Esophagus squamous epithelium (tissue), 5 donors: ENCODE data around the gene ANXA5. TPM values are rescaled to one million over a fixed set of nuclear protein-coding genes. Genes with fewer than 3 reads are reported as not detected.

Experiments used
- DNase-seq: peaks from one replicate; lab custom pipeline; 2025; lab: John Stamatoyannopoulos, UW
- H3K27ac ChIP-seq, 4 donors: fragments of 200-600 bp; sonication (generic); one replicate each; pipeline ENCODE4 v1.5.1; 2016 to 2019; ENCODE audit warnings: mild to moderate bottlenecking in 1 of 4
- H3K27me3 ChIP-seq, 4 donors: fragments of 200-600 bp; sonication (generic); 1 replicate in 3 of 4; 2 replicates in 1 of 4; pipeline versions ENCODE4 v1.5.1 to v1.6.0; 2017 to 2021; ENCODE audit warnings: antibody characterized with exemption in 1 of 4
- H3K36me3 ChIP-seq, 3 donors: fragments of 200-600 bp; sonication (generic); one replicate each; pipeline ENCODE4 v1.5.1; 2016 to 2019
- H3K4me1 ChIP-seq, 3 donors: fragments of 200-600 bp; sonication (generic); one replicate each; pipeline ENCODE4 v1.5.1; 2017 to 2019
- H3K4me3 ChIP-seq, 4 donors: fragments of 200-600 bp; sonication (generic); 1 replicate in 3 of 4; 2 replicates in 1 of 4; pipeline ENCODE4 v1.5.1; 2016 to 2019; ENCODE audit warnings: mild to moderate bottlenecking in 2 of 4, moderate library complexity in 1 of 4
- H3K9me3 ChIP-seq, 3 donors: fragments of 200-600 bp; sonication (generic); one replicate each; pipeline ENCODE4 v1.5.1; 2016 to 2019
- CTCF ChIP-seq, 6 experiments: fragments of 450-650 bp in 4 of 6; fragments of 200-600 bp in 2 of 6; sonication (generic) in 2 of 6; IDR thresholded peaks; one replicate each; pipeline ENCODE4 v1.5.1; 2016 to 2019; ENCODE audit warnings: antibody characterized with exemption in 6 of 6, mild to moderate bottlenecking in 4 of 6, moderate library complexity in 4 of 6
- POLR2A ChIP-seq, 4 donors: fragments of 450-650 bp; IDR thresholded peaks; one replicate each; pipeline ENCODE4 v1.6.1; 2017; ENCODE audit warnings: antibody characterized with exemption in 4 of 4, mild to moderate bottlenecking in 4 of 4, moderate library complexity in 3 of 4
- WGBS, 2 donors: methylation state at CpG; one replicate each; pipeline ENCODE4 v1.1.5; 2018; 5-methylcytosine and 5-hydroxymethylcytosine counted together
- intact Hi-C: fragments of 100-400 bp; cut with DNase I; formaldehyde crosslinking; loops from one replicate; pipeline ENCODE4 v1.15.0; 2022
- total RNA-seq, 4 donors: library from RNA; depleted of rRNA; stranded (reverse); fragments of >200 nt; gene quantifications; one replicate each; pipeline ENCODE4 v1.1.0, GENCODE V29; 2016
- donor health status: DM: yes; HTN: yes; CAD: no.

ANXA5 gene
- total RNA-seq, 4 donors from 2014 or later = 50.4 to 153 (median 117) TPM

DNA sequence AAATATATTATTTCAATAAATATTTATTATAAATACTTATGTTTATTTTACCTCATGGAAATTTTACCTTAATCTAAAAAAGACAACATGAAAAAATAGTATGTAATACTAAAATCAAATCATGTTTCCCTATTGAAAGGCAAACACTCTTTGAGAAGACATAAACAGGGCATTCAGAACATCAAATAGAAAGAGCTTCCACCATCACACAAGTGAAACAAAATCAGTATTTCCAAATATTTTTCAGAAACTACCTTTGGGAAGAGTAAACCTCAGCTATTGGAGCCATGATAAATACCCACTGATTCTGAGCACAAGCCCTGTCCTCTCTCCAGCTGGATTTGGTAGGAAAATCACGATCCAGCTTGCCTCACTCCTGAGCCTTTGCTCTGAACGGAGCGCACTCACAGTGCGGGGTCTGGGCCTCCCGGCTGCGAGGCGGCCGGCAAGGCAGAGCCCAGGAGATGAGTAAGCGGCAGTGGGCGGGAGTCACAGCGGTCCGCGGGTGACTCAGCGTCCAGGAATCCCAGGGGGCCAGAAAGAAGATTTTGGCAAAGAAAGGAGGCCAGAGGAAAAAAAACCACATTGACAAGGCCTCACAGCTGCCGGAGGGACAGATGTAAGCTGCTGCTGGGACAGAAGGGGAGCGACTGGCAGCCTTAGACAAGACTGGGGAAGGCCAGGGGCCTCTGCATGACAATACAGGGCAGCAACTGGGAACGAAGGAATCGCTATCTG lies 14.7 kb upstream of the ANXA5 start:
- Histone ChIP-seq H3K4me3 (peak overlapping the region in 3 of 4 donors; percentile 13 to 48 (median 18)), H3K4me1 (peaks cover 6 to 10% (median 6%) of the 10 kb centered on the region in 3 donors), H3K27ac (peak overlapping the region; percentile 21 to 76 (median 72)), H3K36me3 (no peaks in the 10 kb centered on the region), H3K9me3 (no peaks in the 10 kb centered on the region), H3K27me3 (no peaks in the 10 kb centered on the region)
- TF ChIP-seq CTCF (IDR thresholded peaks at IDR 0.05) = no peak
- peak in 1 of 4 donors; percentile 27 for TF ChIP-seq POLR2A (IDR thresholded peaks at IDR 0.05)
- 5 to 6% methylated on average over 11 to 12 of the region's 18 CpGs for WGBS, 2 donors
- intact Hi-C loops = no loop called here
- no peak for DNase-seq

DNA sequence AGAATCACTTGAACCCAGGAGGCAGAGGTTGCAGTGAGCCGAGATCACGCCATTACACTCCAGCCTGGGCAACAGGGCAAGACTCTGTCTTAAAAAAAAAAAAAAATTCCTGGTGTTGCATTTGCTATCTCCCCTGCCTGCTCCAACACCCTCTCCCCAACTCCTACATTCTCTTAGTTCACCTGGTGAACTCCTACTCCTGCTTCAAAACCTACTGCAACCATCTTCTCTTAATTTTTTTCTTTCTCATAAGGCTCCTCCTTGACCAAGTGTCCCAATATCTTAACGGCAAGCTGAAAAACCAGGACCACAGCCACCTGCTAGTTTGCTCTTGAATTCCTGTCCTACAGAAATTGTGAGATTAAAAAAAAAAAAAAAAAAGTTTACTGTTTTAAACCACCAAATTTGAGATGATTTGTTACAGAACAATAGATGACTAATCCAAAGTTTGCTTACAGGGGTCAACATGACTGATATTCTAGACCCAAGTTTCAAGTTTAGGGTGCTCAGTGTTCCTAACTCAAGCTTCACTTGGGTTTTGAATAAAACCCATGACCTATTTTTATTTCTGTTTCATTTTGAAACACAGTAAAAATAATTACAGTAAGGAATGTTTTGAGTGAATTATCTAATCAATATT lies 13.1 kb upstream of the ANXA5 start:
- Histone ChIP-seq H3K4me3 (no peak overlapping the region), H3K9me3 (no peaks in the 10 kb centered on the region), H3K27me3 (no peaks in the 10 kb centered on the region), H3K36me3 (no peaks in the 10 kb centered on the region), H3K4me1 (peaks cover 6 to 10% (median 6%) of the 10 kb centered on the region in 3 donors), H3K27ac (no peak overlapping the region)
- WGBS, 2 donors = 83 to 89% methylated on average over 3 of the region's 3 CpGs
- DNase-seq = no peak
- intact Hi-C loops = no loop called here
- TF ChIP-seq POLR2A (IDR thresholded peaks at IDR 0.05) = no peak

- Histone ChIP-seq H3K27me3 (no peaks in the 10 kb centered on the region), H3K36me3 (no peaks in the 10 kb centered on the region), H3K4me3 (no peak overlapping the region), H3K27ac (no peak overlapping the region), H3K4me1 (peaks cover 6 to 10% (median 6%) of the 10 kb centered on the region in 3 donors), H3K9me3 (no peaks in the 10 kb centered on the region)
- no peak for TF ChIP-seq POLR2A (IDR thresholded peaks at IDR 0.05)
- no peak for TF ChIP-seq CTCF (IDR thresholded peaks at IDR 0.05)
- intact Hi-C loops = no loop called here
- no peak for DNase-seq
Measured at GRCh38 chr4:121707344-121707743, 10.6 kb upstream of the ANXA5 start.

GRCh38 chr4:121706595-121707021 lies 9.8 kb upstream of the ANXA5 start:
- intact Hi-C loops = no loop called here
- DNase-seq = no peak
- Histone ChIP-seq H3K27me3 (no peaks in the 10 kb centered on the region), H3K9me3 (no peaks in the 10 kb centered on the region), H3K4me1 (peaks cover 3 to 5% (median 4%) of the 10 kb centered on the region in 3 donors), H3K27ac (no peak overlapping the region), H3K36me3 (no peaks in the 10 kb centered on the region), H3K4me3 (no peak overlapping the region)
- WGBS, 2 donors = 52 to 55% methylated on average over 4 of the region's 4 CpGs
- TF ChIP-seq CTCF (IDR thresholded peaks at IDR 0.05) (no peak), POLR2A (IDR thresholded peaks at IDR 0.05) (no peak)

DNA sequence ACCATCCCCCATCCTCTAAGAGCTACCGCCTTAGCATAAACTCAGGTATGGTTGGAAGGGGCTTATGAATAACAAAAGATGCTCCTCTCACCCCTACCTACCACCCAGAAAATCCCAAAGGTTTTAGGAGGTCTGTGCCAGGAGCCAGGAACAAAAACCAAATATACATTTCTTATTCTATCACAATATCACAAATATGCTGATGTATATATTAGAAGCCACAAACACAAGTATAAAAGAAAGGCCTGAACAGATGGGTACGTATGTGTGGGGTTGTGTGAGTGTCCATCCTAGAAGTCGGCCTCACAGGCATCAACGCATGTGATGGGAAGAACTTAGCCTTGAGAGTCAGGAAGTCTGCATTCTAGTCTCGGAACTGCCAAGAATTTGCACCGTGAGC lies 8.7 kb upstream of the ANXA5 start:
- H3K36me3 ChIP-seq = no peaks in the 10 kb centered on the region
- WGBS, 2 donors = 87 to 93% methylated on average over 6 of the region's 6 CpGs
- no peaks in the 10 kb centered on the region for H3K9me3 ChIP-seq
- TF ChIP-seq POLR2A (IDR thresholded peaks at IDR 0.05) (no peak), CTCF (IDR thresholded peaks at IDR 0.05) (no peak)
- H3K27me3 ChIP-seq = no peaks in the 10 kb centered on the region
- H3K4me1 ChIP-seq = no peaks in the 10 kb centered on the region
- no peak overlapping the region for H3K4me3 ChIP-seq
- no peak overlapping the region for H3K27ac ChIP-seq
- intact Hi-C loops = no loop called here
- DNase-seq = no peak
